Activated naive CD8-positive, alpha-beta T cell treated with anti-CD3 and anti-CD28 coated beads, Interleukin-2, amount 10 ng/mL, durations not matched to agents 7 days and 5 days (primary cell): ENCODE measurements around the gene SLC1A1. TPM values are rescaled to one million over a fixed set of nuclear protein-coding genes. Genes with fewer than 3 reads are reported as not detected.

Experiments used
- ATAC-seq: fragments of 150-1000 bp; cut with Tn5 transposase; one replicate; pipeline ENCODE4 v1.10.0; 2021; ENCODE audit warnings: low read depth, moderate library complexity
- POLR2A ChIA-PET: fragments of 350-600 bp; sonication (Branson Sonifier 250); formaldehyde crosslinking; loops from one replicate; lab custom pipeline; 2021; ENCODE audit warnings: antibody characterized with exemption; lab: Charles Lee
- DNase-seq: peaks from one replicate; pipeline ENCODE4 v3.0.0; 2021
- H3K27ac Mint-ChIP-seq: one replicate; pipeline ENCODE4 v1.8.0; 2022; ENCODE audit warnings: mild to moderate bottlenecking, mixed read lengths
- H3K27me3 Mint-ChIP-seq: one replicate; pipeline ENCODE4 v1.8.0; 2022; ENCODE audit warnings: mild to moderate bottlenecking, moderate library complexity, mixed read lengths
- H3K36me3 Mint-ChIP-seq: one replicate; pipeline ENCODE4 v1.8.0; 2021; ENCODE audit warnings: mild to moderate bottlenecking, mixed read lengths
- H3K4me1 Mint-ChIP-seq: one replicate; pipeline ENCODE4 v1.8.0; 2021; ENCODE audit warnings: mixed read lengths
- H3K4me3 Mint-ChIP-seq: one replicate; pipeline ENCODE4 v1.8.0; 2022; ENCODE audit warnings: mild to moderate bottlenecking, moderate library complexity, mixed read lengths
- H3K9me3 Mint-ChIP-seq: one replicate; pipeline ENCODE4 v1.8.0; 2021; ENCODE audit warnings: mixed read lengths
- total RNA-seq, 2 experiments: library from RNA; stranded (reverse); gene quantifications; one replicate each; pipeline ENCODE4 v1.2.3, GENCODE V29; 2021

The SLC1A1 gene
- total RNA-seq, 2 experiments from 2014 or later, result 0.11 TPM; not detected in 1

DNA sequence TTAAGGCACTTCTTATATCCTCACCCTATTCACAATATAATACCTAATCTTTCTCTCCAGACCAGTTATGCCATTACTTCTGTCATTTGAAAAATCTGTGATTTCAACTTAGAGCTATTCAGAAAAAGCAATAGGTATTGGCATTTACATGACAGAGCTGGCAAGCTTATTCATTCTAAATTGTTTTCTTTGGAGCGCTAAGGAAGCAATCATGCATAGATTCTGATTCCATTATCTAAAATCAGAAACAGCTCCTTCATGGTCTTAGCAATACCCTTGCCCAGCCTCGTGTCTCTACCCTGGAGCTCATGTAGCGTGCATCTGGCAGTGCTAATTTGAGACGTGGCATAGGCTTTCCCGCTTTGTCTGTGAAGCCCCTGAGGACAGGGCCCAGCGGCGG, 4.5 kb downstream of the SLC1A1 start:
- no peak for DNase-seq
- no peak for ATAC-seq
- Mint-ChIP-seq H3K27ac (no peak overlapping the region), H3K4me3 (no peak overlapping the region), H3K4me1 (peaks cover 8% of the 10 kb centered on the region), H3K9me3 (no peaks in the 10 kb centered on the region), H3K27me3 (peaks cover 48% of the 10 kb centered on the region), H3K36me3 (no peaks in the 10 kb centered on the region)
- POLR2A ChIA-PET, result no interaction called here

DNA sequence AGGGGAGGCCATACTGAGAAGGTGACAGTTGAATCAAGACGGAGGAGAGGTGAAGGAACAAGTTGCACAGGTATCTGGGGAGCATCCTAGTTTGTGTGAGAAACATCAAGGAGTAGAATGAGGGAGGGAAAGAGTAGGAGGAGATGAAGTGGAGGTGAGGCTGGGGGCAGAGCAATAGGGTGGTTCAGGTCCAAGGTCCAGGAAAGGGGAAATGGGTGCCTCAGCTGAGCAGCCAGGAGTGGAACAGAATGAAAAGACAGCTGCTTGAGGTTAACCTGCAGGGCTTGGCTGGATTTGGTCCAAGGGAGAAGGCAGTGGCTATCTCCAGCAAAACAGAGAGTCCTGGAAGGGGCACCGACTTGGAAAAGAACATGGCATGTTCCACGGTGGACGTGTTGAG, 5.3 kb downstream of the SLC1A1 start:
- DNase-seq (no peak), ATAC-seq (no peak)
- no peaks in the 10 kb centered on the region for H3K9me3 Mint-ChIP-seq
- H3K27ac Mint-ChIP-seq, result no peak overlapping the region
- POLR2A ChIA-PET, result no interaction called here
- H3K4me1 Mint-ChIP-seq, result peaks cover 6% of the 10 kb centered on the region
- H3K36me3 Mint-ChIP-seq, result no peaks in the 10 kb centered on the region
- peaks cover 46% of the 10 kb centered on the region for H3K27me3 Mint-ChIP-seq
- H3K4me3 Mint-ChIP-seq, result no peak overlapping the region

DNA sequence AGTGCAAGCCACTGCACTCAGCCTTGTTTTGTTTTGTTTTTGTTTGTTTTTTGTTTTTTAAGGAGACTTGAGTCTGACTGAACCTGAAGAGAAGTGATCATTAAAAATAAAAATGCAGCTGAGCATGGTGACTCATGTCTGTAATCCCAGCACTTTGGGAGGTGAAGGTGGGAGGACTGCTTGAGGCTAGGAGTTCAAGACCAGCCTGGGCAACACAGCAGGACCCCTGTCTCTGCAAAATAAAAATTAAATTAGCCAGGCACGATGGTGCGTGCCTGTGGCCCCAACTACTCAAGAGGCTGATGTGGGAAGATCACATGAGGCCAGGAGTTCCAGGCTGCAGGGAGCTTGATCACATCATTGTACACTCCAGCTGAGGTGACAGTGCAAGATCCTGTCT, 6.2 kb downstream of the SLC1A1 start:
- Mint-ChIP-seq H3K36me3 (no peaks in the 10 kb centered on the region), H3K4me3 (no peak overlapping the region), H3K27ac (no peak overlapping the region), H3K4me1 (peaks cover 3% of the 10 kb centered on the region), H3K9me3 (no peaks in the 10 kb centered on the region), H3K27me3 (peaks cover 38% of the 10 kb centered on the region)
- DNase-seq (no peak), ATAC-seq (no peak)
- POLR2A ChIA-PET, result no interaction called here

- Mint-ChIP-seq H3K27me3 (peaks cover 29% of the 10 kb centered on the region), H3K9me3 (no peaks in the 10 kb centered on the region), H3K4me1 (no peaks in the 10 kb centered on the region), H3K4me3 (no peak overlapping the region), H3K27ac (no peak overlapping the region), H3K36me3 (no peaks in the 10 kb centered on the region)
- no peak for ATAC-seq
- POLR2A ChIA-PET, result no interaction called here
- DNase-seq, result no peak
Measured at GRCh38 chr9:4497395-4497794, 7.1 kb downstream of the SLC1A1 start.

GRCh38 chr9:4497855-4498254, 7.6 kb downstream of the SLC1A1 start:
- Mint-ChIP-seq H3K4me3 (no peak overlapping the region), H3K36me3 (no peaks in the 10 kb centered on the region), H3K27me3 (peaks cover 25% of the 10 kb centered on the region), H3K4me1 (no peaks in the 10 kb centered on the region), H3K9me3 (no peaks in the 10 kb centered on the region), H3K27ac (no peak overlapping the region)
- ATAC-seq (no peak), DNase-seq (no peak)
- POLR2A ChIA-PET, result no interaction called here

- Mint-ChIP-seq H3K36me3 (no peaks in the 10 kb centered on the region), H3K27ac (no peak overlapping the region), H3K27me3 (peaks cover 16% of the 10 kb centered on the region), H3K9me3 (no peaks in the 10 kb centered on the region), H3K4me1 (no peaks in the 10 kb centered on the region), H3K4me3 (no peak overlapping the region)
- POLR2A ChIA-PET, result no interaction called here
- ATAC-seq (no peak), DNase-seq (no peak)
Measured at GRCh38 chr9:4499917-4500316, 9.6 kb downstream of the SLC1A1 start.

DNA sequence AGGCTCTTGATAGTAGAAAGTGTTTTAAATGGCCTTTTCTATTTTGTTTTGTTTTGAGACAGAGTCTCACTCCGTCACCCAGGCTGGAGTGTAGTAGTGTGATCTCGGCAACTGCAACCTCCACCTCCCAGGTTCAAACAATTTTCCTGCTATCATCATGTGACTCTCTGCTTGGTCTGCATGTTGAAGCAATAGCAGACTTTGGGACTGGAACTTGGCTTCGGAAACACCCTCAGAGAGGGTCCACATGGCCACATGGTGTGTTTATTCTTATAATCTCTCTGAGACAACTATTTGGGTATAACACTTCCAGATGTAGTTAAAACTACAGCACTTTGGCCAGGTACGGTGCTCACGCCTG, 10.9 kb downstream of the SLC1A1 start:
- Mint-ChIP-seq H3K27ac (no peak overlapping the region), H3K4me1 (no peaks in the 10 kb centered on the region), H3K4me3 (no peak overlapping the region), H3K27me3 (peaks cover 9% of the 10 kb centered on the region), H3K36me3 (no peaks in the 10 kb centered on the region), H3K9me3 (no peaks in the 10 kb centered on the region)
- POLR2A ChIA-PET, result no interaction called here
- DNase-seq (no peak), ATAC-seq (no peak)

DNA sequence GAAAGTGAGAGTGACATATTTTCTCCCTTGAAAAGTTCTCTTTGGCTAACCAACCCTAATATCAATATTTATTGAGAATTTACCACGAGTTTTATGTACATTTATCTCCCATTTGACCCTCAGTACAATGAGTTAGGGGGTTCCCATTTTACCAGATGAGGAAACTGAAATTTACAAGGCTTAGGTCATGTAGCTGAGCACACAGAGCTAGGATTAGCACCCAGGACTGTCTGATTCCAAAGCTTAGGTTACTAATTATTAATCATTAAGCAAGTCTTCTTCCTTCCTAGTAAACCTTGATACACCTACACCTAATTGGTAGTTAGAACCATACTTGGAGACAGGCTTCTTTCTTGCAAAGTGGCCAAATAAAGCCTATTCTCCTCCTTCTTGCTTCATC, 12.2 kb downstream of the SLC1A1 start:
- H3K27me3 Mint-ChIP-seq, result peaks cover under 1% of the 10 kb centered on the region
- POLR2A ChIA-PET, result no interaction called here
- H3K4me1 Mint-ChIP-seq, result no peaks in the 10 kb centered on the region
- H3K27ac Mint-ChIP-seq, result no peak overlapping the region
- no peak overlapping the region for H3K4me3 Mint-ChIP-seq
- no peak for ATAC-seq
- no peak for DNase-seq
- H3K9me3 Mint-ChIP-seq, result no peaks in the 10 kb centered on the region
- no peaks in the 10 kb centered on the region for H3K36me3 Mint-ChIP-seq

DNA sequence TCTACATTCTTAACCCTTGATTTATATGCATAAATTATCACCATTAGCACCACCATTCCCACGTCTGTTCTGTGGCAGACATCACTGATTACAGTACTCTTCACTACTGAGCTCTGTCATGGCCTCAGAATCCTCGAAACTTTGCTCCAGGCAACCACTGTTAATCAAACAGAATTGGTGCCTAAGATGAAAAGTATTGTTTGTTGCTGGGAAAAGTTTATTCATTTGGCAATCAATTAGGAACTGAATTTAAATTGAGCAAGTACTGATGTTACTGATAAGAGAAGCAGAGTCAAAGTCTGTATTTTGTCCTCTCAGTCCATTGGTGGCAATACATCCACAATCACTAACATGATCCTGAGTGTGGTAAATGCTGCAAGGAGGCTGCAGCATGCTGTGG, 12.8 kb downstream of the SLC1A1 start:
- no peak overlapping the region for H3K4me3 Mint-ChIP-seq
- ATAC-seq (no peak), DNase-seq (no peak)
- H3K4me1 Mint-ChIP-seq, result no peaks in the 10 kb centered on the region
- no peak overlapping the region for H3K27ac Mint-ChIP-seq
- peaks cover 3% of the 10 kb centered on the region for H3K27me3 Mint-ChIP-seq
- POLR2A ChIA-PET, result no interaction called here
- peaks cover 2% of the 10 kb centered on the region for H3K9me3 Mint-ChIP-seq
- no peaks in the 10 kb centered on the region for H3K36me3 Mint-ChIP-seq

DNA sequence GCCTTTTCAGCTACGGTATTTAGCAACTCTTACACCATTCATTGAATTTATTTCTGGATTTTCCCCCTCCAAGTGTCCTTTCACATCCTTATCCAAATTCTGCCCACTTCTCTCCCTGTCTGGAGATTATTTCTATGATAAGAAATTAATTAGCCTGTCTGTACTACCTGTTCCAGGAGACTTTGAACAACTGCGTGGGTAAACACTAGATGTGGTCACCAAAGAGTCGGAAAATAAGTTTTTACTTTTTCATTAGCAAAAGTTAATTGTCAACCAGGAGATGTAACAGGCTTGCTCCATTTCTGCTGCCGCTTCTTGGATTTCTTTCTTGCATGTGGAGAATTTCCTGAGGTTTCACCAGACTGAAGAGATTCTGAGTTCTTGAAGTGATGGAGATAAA, 14.0 kb downstream of the SLC1A1 start:
- POLR2A ChIA-PET, result no interaction called here

DNA sequence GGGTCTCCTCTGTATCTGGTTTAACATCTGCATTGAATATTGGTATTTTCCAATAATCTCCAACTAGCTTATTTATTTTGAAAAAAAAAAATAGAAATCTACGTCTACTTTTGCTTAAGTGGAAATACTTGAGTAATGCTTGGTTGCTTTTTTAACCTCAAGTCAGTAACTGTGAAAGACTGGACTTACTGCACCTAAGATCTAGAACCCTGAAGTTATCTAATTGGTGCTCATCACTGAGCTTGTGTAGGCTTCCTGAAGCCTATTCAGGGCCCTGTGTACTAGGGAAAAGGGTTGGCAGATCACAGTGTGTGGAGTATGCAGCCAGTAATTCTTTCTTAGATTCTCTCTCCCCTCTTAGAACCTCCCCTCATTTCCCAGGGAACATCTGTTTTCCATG, 16.2 kb downstream of the SLC1A1 start:
- H3K27ac Mint-ChIP-seq, result no peak overlapping the region
- H3K4me3 Mint-ChIP-seq, result no peak overlapping the region
- POLR2A ChIA-PET, result no interaction called here
- peaks cover 3% of the 10 kb centered on the region for H3K27me3 Mint-ChIP-seq
- DNase-seq, result no peak
- H3K4me1 Mint-ChIP-seq, result no peaks in the 10 kb centered on the region
- no peak for ATAC-seq
- H3K36me3 Mint-ChIP-seq, result no peaks in the 10 kb centered on the region
- peaks cover 2% of the 10 kb centered on the region for H3K9me3 Mint-ChIP-seq

More for the DNA sequence above, 14.0 kb downstream of the SLC1A1 start:
- DNase-seq (no peak), ATAC-seq (no peak)
- H3K4me3 Mint-ChIP-seq, result no peak overlapping the region
- H3K36me3 Mint-ChIP-seq, result no peaks in the 10 kb centered on the region
- no peaks in the 10 kb centered on the region for H3K4me1 Mint-ChIP-seq
- no peak overlapping the region for H3K27ac Mint-ChIP-seq
- peaks cover 2% of the 10 kb centered on the region for H3K9me3 Mint-ChIP-seq
- H3K27me3 Mint-ChIP-seq, result peaks cover 3% of the 10 kb centered on the region

DNA sequence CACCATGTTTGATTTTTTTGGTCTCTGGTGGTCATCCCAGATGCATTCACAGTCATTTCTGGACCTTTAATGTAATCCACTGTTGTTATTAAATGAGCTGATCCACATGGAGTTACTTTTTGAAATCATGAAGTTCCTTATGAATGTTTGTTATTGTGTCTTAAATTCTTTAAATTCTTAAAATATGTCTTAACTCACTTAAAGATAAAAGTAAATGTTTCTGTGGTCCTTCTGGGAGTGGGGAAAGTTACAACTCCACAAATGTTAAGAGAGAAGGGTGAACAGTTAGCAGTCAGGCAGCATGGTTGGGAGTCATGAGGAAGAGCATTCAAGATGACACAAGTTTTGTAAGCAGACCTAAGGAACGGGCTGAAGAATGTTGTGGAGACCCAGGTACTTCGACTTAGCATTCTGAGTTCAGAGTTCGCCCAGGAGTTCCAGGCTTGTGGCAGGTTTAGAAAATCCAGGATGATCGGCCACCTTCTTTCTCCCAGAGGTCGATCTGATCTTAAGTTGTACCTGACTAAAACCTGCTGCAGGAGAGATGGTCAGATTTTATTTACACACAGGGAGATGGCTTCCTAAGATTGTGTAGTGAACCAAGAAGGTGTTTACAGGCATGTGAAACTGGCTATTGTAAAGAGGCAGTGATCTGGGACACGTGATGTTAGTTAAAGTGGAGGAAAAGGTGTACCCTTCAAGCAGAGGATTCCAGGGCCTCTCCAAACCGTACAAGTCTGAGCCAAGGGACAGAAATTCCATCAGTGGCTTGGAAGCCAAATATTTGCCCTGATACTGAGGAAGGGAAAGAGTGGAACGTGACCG, 17.2 kb downstream of the SLC1A1 start:
- no peak for DNase-seq
- H3K4me1 Mint-ChIP-seq, result no peaks in the 10 kb centered on the region
- peaks cover 2% of the 10 kb centered on the region for H3K9me3 Mint-ChIP-seq
- H3K27ac Mint-ChIP-seq, result no peak overlapping the region
- no peak overlapping the region for H3K4me3 Mint-ChIP-seq
- peaks cover 3% of the 10 kb centered on the region for H3K27me3 Mint-ChIP-seq
- POLR2A ChIA-PET, result no interaction called here
- no peaks in the 10 kb centered on the region for H3K36me3 Mint-ChIP-seq
- no peak for ATAC-seq

GRCh38 chr9:4508246-4508906, 18.1 kb downstream of the SLC1A1 start:
- no peak overlapping the region for H3K27ac Mint-ChIP-seq
- no peak for ATAC-seq
- H3K27me3 Mint-ChIP-seq, result peaks cover 3% of the 10 kb centered on the region
- H3K9me3 Mint-ChIP-seq, result peaks cover 2% of the 10 kb centered on the region
- POLR2A ChIA-PET, result no interaction called here
- no peak for DNase-seq
- H3K4me3 Mint-ChIP-seq, result no peak overlapping the region
- no peaks in the 10 kb centered on the region for H3K36me3 Mint-ChIP-seq
- H3K4me1 Mint-ChIP-seq, result no peaks in the 10 kb centered on the region

DNA sequence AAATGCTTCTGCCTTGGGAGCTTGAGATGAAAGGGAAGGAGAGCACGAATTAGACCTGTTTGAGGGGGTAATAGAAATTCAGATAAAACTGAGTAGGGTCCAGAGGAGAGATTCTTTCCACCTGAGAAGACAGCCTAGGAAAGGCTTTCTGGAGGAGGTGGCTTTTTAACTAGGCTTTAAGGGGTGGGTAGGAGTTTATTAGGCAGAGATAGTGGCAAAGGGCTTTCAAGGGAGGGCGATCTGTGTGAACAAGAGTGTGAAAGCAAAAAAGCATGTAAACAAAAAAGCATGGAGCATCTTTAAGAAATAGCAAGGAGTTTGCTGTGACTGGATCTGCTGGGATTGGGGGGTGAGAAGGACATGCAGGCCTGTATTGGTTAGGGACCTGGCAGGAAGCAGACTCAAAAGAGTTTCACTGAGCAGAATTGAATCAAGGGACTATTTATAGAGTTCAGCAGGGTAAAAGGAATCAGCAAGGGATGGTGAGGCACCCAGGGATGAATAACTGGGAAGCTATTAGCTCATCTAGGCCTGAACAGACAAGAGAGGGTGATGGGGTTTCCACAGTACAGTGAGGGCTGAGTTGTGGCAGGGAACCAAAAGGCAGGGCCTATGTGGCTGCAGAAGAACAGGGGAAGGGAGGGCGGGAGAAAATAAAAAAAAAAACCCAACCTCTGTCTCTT, 18.8 kb downstream of the SLC1A1 start:
- ATAC-seq, result no peak
- Mint-ChIP-seq H3K36me3 (no peaks in the 10 kb centered on the region), H3K9me3 (peaks cover 2% of the 10 kb centered on the region), H3K27me3 (peaks cover 3% of the 10 kb centered on the region), H3K27ac (no peak overlapping the region), H3K4me3 (no peak overlapping the region), H3K4me1 (no peaks in the 10 kb centered on the region)
- no peak for DNase-seq
- POLR2A ChIA-PET, result no interaction called here
